Breast epithelium (tissue), 3 donors: ENCODE results near the gene MTERF2.

Source experiments
- CTCF ChIP-seq, 3 donors: fragments of 450-650 bp; IDR thresholded peaks; one replicate each; pipeline ENCODE4 v1.5.1; 2016 to 2017; ENCODE audit warnings: antibody characterized with exemption in 3 of 3, mild to moderate bottlenecking in 3 of 3, moderate library complexity in 3 of 3
- POLR2A ChIP-seq: fragments of 450-650 bp; IDR thresholded peaks from one replicate; pipeline ENCODE4 v1.6.1; 2016; ENCODE audit warnings: antibody characterized with exemption, mild to moderate bottlenecking, moderate library complexity

DNA sequence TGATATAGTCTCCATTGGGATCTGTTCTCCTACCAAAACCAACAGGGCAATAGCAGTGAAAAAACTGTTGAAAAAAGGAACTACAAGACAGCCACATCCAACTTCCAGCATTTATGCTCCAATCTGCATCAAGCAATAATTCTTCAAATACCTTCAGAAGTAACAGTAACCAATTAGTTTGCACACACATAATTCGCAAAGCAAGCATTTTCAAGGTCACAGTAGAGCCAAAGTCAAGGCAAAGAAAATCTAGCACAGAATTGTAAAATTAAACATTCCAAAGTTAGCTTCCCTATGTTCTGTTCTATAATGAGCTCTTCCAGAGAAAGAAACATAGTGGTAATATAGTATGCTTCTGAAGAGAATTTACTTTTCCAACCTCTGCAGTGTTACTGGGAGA, 11.0 kb upstream of the MTERF2 start:
- TF ChIP-seq CTCF (IDR thresholded peaks at IDR 0.05) (no peak), POLR2A (no peak)
